Cerebellar nuclear complex (tissue), 1 donor: ENCODE data around the gene ASB3.

Source experiments
- DNase-seq, 2 experiments: peaks; one replicate each; lab custom pipeline; 2025; lab: John Stamatoyannopoulos, UW

ASB3 gene

DNA sequence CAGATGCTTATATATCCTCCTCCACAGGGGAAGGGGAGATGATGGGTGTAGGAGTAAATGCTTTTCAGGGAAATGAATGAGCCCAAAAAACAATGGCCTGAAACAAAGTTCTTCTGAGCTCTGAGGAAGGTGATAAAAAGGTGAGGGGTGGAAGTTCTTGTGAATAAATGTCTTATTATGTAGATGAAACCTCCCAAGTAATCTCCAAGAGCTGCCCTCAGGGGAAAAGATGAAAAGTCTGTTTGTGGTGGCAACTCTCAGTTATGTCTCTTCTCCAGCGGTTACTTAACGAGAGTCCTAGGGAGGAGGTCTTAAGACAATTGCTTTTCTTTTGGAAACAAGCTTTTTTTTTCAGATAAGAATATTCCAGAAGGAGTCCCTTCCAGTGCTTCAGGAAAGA lies 134.6 kb downstream of the ASB3 start:
- no peak for DNase-seq

DNA sequence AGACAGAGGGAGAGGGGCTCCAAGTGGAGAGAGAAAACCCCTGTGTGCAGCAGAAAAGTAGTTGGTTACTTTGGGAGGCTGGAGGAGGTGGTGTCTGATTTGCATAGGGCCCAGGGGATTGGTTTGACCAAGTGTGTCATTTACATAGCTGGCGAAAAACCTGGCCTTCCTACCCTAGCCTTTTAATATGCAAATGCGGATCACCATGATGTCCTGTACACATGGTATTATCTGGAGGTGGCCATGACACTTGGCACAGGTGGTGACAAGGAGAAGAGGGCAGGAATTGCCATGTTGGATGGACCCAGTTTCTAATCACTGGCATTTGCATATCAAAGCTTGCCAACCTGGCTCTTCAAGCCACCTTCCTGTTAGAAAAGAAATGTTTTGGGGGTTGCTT lies 140.0 kb downstream of the ASB3 start:
- DNase-seq: no peak

DNA sequence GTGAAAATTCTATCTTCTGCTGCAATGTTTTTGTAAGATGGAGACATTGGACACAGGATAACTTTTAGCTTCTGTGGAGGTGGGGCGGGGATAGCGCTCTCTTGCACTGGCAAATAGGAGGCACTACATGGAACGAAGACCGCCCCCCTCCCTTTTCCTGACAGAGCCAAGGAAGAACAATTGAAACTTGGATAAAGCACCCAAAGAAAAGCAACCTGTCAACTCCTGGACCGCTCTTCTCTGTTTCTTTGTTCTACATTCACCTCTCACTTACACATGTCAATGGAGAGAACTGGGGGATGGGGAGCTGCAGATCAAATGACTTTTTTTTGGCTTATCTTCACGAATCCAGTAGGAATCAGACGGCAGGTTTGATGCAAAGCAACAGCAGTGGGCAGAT lies 145.5 kb downstream of the ASB3 start:
- DNase-seq: no peak

DNA sequence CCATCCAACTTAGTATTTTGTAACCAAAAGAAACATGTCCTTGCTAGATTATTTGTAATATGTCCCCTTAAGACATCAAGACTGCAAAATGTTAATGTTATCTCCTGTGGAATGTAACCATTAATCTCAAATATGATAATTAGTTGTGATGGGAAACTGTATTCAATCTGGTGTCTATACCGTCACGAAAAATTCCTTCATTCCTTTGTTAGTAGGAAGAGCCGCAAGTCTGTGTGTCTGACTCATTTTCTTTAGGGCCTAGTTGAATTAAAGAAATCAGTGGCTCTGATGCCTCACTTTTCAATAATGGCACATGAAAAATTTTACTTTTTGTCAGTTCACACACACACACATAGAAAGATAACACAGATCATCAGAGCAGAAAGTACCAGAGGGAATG lies 146.3 kb downstream of the ASB3 start:
- no peak for DNase-seq

DNA sequence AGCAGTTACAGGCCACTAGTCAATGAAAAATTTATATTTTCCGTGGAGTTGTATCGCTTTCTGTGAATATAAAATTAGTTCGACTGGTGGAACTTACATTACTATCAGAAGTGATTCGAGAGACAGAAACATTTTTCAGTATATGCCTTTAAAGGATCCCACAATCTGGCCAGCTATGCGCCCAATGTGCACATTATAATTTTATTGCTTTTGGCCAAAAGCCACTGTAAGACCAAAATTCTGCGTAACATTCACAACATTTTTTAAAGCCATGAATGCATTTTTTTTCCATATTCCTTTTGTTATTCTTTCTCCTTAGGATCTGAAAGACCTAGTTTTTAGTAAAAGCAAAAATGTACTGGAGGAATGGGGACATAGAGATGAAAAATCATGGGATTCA lies 150.2 kb downstream of the ASB3 start:
- no peak for DNase-seq

DNA sequence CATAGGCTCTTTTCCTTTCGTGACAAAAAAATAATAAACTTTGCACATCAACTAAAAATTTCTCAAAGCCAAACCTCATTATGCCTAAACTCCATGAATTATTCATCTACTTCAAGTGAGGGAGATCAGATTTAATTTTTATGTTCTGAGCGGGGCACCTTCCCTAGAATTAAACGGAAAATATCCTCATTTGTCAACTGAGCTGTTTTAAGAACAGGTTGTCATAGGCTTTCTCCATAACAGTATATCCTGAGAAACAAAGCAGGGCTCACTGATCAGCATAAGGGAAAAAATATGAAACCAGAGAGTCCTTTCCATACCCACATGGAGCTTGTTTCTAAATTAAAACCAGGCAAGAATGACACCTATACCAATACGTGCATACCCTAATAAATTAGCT lies 150.6 kb downstream of the ASB3 start:
- DNase-seq: no peak

DNA sequence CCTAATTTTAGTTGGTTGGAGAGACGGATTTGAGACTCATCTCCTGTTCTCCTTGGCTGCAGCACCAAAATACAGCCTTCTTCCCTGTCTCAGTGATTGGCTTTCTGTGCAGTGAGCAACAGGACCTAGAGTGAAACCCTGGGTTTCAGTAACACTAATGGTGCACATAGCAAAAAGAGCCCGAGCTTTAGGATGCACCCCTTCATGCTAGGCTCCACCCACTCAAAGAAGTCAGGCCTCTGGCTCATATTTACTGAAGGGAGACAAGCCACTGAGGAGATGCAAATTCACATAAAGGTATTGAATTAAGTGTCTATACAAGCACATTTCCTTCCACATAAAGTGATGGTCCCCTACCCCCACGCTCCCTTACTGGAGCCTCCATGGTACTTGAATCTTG lies 151.1 kb downstream of the ASB3 start:
- no peak for DNase-seq

DNA sequence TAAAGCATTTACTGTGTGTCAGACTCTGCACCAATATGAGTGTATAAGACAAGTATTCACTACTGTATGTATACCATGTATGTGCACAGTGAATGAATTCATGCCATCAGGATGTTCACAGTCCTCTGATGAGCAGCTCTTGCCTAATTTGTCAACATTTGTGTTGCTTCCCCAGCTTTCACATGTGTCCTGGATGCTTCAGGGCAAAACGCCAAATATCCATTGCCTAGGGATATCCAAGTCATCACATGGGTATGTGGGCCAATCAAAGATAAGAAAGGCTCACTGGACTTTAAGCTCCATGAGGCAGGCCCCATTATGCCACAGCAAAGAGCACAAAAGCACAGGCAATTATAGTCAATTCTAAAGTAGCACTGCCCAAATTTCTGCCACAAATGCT lies 153.3 kb downstream of the ASB3 start:
- DNase-seq: no peak

DNA sequence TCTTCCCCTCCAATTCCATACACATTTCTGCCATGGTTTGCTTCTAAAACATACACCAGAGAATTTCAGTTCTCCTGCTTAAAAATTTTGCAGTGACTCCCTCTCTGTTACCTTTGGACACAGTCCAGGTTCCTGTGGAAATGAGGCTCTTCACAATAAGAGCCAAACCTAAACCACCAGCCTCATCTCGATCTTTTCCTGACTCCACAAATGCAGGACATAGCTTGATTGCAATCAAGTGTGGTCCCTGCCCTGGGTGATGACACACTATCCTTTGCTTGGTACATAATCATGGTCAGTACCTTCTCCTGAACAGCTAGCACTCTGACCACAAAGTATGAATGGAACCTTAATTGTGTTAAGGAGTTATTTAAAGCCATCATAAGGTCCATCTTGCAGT lies 154.0 kb downstream of the ASB3 start:
- no peak for DNase-seq

DNA sequence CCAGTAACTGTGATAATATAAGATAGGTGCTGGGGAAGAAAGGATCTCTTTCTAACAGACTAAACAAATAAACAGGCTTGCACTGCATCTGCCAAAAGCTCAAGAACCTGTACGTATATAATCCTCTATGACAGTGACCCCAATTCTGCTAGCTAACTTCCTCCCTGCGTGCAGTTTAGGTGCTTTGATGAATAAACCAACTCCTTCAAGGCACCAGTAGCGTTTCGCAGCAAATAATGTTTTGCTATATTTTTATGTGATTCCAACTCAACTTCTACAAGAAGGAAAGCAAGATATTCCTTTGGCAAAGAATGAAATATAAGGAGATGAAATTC lies 154.7 kb downstream of the ASB3 start:
- DNase-seq: no peak

DNA sequence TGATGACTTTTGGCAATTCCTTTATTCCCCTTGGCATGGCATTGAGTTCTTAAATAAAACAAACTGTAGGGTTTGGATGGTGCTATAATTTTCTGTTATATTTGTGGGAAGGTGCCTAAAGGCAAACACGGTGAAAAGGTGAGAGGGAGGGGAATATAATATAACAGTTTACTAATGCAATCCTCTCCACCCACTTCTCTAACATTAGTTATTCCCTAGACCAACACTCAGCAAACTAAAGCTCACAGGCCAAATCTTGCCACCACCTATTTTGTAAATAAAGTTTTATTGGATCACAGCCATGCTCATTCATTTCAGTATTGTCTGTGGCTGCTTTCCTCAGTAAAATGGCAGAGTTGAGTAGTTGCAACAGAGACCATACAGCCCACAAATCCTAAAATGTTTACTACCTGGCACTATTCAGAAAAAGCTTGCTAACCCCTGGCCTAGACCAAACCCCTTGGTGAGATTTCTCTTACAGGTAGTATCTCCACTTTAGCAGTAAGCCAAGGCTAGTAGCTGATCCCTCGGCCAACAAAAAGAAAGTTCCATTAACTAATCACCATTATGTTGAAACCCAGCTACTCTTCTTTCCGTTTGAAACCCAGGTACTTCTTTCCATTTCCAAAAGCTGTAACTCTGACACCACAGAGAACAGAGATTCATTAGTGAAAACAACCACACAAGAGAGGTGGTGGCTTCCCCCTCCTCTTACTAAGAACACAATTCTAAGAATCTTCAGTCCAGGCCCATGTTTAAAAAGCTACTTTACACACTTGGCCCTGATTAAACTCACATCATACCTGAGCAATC lies 155.2 kb downstream of the ASB3 start:
- DNase-seq: no peak

DNA sequence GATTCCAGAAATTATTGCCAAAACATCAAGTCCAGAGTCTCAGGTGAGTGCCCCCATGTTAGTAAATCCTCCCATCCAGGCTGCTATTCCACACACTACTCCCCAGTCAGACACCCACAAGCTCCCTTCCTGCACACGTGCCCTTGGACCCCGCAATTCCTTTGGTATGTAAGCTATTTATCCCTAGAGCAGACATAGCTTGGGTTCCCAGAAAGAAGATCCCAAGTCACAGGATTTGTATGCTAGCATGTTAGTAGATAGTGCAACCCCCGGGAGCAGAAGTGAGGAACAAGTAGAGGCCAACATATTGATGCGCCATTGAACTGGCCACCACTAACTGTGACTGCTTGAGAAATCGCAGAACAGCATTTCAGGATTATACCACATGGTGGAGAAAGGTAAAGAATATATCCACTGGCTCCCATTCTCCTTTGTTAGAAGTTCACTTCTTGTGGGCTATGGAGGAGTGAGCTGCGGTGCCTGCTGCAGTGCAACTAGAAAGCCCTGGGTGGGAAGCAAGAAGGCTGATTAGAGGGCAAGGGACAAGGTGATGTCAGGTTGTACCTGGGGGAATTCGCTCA lies 156.6 kb downstream of the ASB3 start:
- DNase-seq: no peak

DNA sequence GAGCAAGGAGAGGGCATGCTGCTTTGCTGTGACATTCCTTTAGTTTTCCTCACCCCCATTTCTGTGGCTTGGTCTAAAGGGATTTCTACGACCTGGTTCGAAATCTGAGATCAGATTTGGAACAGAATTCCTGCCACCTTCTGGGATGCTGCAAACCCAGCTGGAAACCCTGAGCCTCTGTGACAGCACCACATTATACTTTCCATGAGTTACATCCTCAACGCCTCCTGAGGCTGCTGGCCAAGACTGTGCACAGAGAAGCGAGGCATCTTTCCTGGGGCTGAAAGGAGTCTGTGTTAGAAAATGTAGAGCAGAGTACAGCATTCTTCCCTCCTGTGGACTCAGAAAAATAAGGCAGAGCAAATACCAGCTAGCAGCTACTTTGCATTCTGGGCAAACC lies 157.3 kb downstream of the ASB3 start:
- no peak for DNase-seq

DNA sequence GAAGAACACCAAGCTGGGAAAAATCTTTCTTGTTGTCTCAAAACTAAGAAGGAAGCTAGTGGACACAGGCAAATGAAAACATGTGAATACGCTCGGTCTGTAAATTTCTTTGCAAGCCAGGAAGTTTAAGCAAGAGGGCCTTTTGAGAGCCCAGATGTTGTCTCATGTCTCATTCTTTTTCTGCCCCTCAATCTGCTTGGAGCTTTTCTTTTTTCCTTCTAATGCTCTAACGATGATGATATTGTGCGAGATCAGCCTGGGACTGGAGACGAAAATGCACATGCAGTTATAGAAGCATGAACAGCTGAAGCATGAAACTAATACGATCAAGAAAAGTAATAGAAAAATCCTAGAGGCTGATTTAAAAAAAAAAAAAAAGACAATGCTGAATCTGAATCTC lies 157.8 kb downstream of the ASB3 start:
- no peak for DNase-seq

DNA sequence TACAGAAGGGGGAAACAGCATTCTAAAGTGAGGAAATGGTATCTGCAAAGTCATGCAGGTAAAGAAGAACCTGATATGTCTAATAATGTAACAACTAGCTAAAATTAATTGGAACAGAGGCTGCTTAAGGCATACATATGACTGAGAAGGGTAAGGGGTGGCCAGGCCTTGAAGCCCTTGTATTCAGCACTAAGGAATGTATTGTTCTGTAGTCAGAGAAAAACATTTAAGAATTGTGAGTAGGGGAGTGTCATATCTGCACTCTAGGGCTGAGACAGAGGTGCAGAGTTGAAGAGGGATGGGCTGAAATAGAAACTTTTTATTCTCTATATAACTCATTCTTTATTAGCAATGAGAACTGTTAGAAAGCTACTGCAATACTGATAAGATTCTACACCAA lies 164.6 kb downstream of the ASB3 start:
- no peak for DNase-seq

DNA sequence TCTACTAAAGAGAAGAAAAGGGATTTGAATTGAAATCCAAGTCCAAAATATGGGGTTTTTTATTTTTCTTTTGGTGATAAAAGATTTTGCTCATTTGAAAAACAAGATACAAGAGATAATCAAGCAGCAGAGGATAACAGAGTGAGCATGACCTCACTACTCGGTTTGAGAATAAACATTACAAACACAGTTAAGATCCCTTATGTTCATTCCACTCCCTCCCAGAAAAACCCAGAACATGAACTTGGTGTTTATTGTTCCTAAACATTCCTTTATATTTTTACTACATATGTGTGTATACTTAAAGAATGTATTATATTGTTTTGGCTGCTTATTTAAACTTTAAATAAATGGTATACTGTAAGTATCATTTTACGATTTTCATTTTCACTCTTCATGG lies 165.8 kb downstream of the ASB3 start:
- no peak for DNase-seq
